ENCODE measurements around the gene GPR17.

GPR17 gene

GRCh38 chr2:127626917-127627739, 18.8 kb upstream of the GPR17 start:
- TF ChIP-seq CTCF (IDR thresholded peaks at IDR 0.05; ENCODE audit: low read depth, low read length, missing control alignments) = no peak
- no peak for DNase-seq (ENCODE audit: extremely low read depth, low read depth)
- no peak overlapping the region for H3K4me3 ChIP-seq (replicated peaks; ENCODE audit: low read depth, low read length)

GRCh38 chr2:127627740-127628571, 18.0 kb upstream of the GPR17 start:
- no peak for TF ChIP-seq CTCF (IDR thresholded peaks at IDR 0.05; ENCODE audit: low read depth, low read length, missing control alignments)
- DNase-seq (ENCODE audit: extremely low read depth, low read depth) = no peak
- no peak overlapping the region for H3K4me3 ChIP-seq (replicated peaks; ENCODE audit: low read depth, low read length)

- no peak for TF ChIP-seq CTCF (IDR thresholded peaks at IDR 0.05; ENCODE audit: low read depth, low read length, missing control alignments)
- DNase-seq (ENCODE audit: extremely low read depth, low read depth) = no peak
- H3K4me3 ChIP-seq (replicated peaks; ENCODE audit: low read depth, low read length) = no peak overlapping the region
Measured at GRCh38 chr2:127628767-127629614, 17.0 kb upstream of the GPR17 start.

GRCh38 chr2:127629637-127630036, 16.3 kb upstream of the GPR17 start:
- no peak for DNase-seq (ENCODE audit: extremely low read depth, low read depth)
- no peak overlapping the region for H3K4me3 ChIP-seq (replicated peaks; ENCODE audit: low read depth, low read length)
- TF ChIP-seq CTCF (IDR thresholded peaks at IDR 0.05; ENCODE audit: low read depth, low read length, missing control alignments) = no peak

- no peak for TF ChIP-seq CTCF (IDR thresholded peaks at IDR 0.05; ENCODE audit: low read depth, low read length, missing control alignments)
- H3K4me3 ChIP-seq (replicated peaks; ENCODE audit: low read depth, low read length) = no peak overlapping the region
- DNase-seq (ENCODE audit: extremely low read depth, low read depth) = no peak
Measured at GRCh38 chr2:127630096-127630863, 15.7 kb upstream of the GPR17 start.
